ENCODE measurements around the gene TRIM68. TPM values are rescaled to one million over a fixed set of nuclear protein-coding genes. Genes with fewer than 3 reads are reported as not detected.
A peak's percentile ranks its signal among the peaks of the same experiment; 100 is the strongest.

Gene TRIM68
- polyA plus RNA-seq, 4 donors, result 16.4 to 23.0 (median 20.5) TPM

DNA sequence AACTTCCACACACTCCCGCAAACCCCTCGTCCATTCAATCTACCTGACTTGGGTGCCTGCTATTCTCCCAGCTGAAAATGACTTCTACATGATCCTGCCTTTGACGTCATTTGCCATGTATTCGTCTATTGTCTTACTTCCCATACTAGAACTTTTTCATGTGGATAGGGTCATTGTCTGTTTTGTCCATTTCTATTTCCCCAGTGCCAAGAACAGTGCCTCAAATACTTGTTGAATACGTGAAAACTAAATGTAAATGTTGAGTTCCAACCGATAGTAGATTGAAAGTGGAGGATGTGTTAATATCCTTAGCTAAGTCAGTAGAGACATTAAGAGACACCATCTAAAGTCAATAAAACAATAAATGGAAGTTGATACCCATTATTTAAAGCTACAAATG lies 935 bp downstream of the TRIM68 start:
- DNase-seq (ENCODE audit: low read depth in 4 of 4, low spot score in 3 of 4), result no peak

DNA sequence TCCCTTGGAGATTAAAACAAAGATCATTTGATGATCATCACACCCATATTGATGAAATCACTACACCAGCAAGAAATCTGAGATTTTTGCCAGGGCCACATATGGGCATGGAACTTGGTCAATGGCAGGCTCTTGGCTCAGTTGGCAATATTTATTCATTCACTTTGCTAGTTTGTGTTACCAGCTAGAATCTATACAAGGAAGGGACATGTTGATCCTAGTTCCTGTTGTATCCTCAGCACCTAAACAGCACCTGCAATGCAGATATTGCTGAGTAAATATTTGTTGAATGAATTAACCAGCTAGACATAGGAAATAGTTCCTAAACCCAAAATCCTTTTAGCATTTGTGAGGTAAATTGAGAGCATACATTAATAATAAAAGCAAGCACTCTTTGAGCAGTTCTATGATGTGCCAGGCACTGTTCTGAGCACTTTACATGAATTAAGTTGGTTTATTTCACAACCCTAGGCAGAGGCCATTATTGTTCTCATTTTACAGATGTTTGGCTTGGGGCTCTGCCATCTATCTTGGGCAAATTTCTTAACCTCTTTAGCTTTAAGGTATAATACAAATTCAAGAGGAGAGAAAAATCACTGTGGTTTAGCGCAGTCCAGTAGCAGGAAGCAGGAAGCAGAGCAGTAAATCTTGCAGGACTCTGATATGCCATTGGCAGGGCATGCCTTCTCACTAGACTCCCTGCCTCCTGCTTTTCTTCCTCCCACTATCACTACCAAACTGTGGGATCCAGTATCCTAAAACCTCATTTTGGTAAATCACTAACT lies 1.6 kb downstream of the TRIM68 start:
- no peak for DNase-seq (ENCODE audit: low read depth in 4 of 4, low spot score in 3 of 4)

DNA sequence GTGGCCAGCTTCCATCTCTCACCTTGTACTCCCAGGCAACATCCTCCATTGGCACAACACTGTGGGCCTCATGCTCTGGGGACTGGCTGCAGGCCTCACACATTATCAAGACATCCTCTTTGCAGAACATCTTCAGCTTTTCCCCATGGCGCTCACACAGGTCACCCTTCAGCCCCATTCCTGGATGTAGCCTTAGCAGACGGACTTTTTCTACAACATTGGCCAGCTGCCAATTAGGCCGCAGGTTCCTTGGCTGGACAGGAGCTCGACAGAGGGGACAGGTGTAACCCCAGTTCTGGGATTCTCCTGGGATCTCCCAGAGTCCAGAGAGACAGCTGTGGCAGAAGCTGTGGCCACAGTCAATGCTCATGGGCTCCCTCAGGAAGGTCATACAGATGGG lies 3.0 kb downstream of the TRIM68 start:
- no peak for DNase-seq (ENCODE audit: low read depth in 4 of 4, low spot score in 3 of 4)

DNA sequence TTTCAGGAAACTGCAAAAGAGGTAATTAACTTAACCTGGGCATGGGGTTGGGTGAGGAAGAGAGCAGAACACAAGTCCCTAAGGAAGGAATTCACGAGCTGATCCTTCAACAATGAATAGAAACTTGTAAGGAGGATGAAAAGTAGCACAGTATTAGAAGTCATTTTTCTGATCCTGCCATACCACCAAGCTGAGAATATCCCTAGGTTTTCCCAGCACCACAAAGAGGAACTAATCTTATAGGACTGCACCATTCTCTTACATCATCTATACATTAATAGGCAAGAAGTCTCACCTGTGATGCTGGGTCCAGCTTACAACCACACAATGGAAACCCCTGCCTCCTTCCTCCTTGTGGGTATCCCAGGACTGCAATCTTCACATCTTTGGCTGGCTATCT lies 14.3 kb downstream of the TRIM68 start, which contains the start of gene OR52I1:
Gene OR52I1 (plus strand): TSS at position 301 of the 400 bp plus-strand sequence. CDS start 0 bp downstream, at position 301.
- DNase-seq (ENCODE audit: low read depth in 4 of 4, low spot score in 3 of 4), result no peak

DNA sequence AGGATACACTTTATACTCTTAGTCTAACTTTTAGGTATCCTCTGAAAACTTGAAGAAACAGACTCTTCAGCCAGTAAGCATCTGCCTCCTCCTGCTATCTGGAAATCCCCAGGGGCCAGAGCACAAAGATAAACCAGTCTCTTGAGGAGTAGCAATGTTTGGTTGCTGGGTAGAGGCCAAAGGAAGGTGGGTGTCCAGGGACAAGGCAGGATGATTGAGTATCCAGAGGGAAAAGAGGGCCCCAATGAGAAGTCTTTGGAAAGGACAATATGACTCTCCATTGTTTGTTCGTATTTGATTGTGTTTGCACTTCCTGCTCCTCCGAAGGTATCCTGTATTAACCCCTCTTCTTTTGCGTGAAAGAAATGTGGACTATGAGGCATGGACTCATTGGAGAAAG lies 19.0 kb downstream of the TRIM68 start:
- DNase-seq (ENCODE audit: low read depth in 4 of 4, low spot score in 3 of 4), result no peak

DNA sequence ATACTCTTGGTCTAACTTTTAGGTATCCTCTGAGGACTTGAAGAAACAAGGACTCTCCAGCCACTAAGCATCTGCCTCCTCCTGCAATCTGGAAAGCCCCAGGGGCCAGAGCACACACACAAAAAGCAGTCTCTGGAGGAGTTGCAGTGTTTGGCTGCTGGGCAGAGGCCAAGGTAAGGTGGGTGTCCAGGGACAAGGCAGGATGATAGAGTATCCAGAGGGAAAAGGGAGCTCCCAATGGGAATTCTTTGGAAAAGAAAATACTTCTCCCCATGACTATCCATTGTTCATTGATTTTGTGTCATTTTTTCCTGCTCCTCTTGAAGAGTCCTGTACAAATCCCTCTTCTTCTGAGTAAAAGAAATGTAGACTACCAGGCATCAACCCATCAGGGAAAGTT lies 26.6 kb downstream of the TRIM68 start, which contains the start of gene OR52I2:
Gene OR52I2 (plus strand): TSS at position 301 of the 400 bp plus-strand sequence.
- no peak for DNase-seq (ENCODE audit: low read depth in 4 of 4, low spot score in 3 of 4)

DNA sequence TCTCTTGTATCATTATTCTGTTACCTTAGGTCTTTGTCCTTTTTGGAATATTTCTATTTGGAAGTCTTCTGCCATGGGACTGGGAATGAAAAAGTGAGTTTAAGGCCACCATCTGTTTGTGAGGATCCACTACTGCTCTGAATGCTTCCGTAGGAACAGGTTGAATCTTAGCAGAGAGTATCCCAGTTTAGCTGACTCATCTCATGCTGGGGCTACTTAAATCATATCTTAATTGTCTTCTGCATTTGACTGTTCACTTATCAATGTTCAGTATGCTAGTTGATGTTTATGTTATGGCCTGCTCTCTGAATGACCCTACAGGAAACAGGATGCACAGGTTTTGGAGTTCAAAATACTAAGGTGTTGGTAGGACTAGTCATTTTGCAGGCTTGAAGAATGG lies 27.9 kb downstream of the TRIM68 start:
- no peak for DNase-seq (ENCODE audit: low read depth in 4 of 4, low spot score in 3 of 4)

DNA sequence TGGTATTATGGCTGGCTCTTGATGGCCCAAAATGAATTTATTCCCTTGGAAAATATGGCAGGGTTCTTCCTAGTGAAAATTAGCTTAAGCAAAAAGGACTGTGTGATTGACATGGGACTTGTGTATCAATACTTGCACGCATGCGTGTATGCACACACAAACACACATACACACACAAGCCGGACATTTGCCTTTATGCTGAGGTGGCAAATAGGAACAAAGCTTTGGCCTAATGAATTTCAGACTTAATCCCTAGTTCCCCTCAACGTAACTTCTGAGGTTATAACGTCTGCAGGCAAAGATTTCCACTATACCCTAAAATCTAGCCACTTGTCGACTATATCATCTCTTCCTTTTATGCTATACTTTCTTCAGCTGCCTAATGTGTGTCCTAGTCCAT lies 29.4 kb downstream of the TRIM68 start:
- no peak for DNase-seq (ENCODE audit: low read depth in 4 of 4, low spot score in 3 of 4)

DNA sequence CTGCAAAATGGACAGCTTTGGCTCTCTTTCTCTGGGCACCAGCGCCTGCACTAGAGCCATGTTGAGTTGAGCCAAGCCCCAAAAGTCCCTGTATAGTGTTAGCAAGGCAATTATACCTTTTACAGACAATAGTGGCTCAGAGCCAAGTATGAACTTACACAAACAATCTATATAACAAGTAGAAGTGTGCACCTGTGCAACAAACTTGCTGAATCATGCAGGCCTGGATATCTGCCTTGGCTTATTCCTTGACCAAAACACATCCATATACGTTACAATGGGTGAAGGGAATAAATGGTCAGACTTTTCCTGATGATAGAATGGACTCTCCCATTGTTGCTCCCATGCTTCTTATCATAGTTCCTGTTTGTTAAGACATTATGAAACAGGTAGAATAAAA lies 30.3 kb downstream of the TRIM68 start:
- no peak for DNase-seq (ENCODE audit: low read depth in 4 of 4, low spot score in 3 of 4)

DNA sequence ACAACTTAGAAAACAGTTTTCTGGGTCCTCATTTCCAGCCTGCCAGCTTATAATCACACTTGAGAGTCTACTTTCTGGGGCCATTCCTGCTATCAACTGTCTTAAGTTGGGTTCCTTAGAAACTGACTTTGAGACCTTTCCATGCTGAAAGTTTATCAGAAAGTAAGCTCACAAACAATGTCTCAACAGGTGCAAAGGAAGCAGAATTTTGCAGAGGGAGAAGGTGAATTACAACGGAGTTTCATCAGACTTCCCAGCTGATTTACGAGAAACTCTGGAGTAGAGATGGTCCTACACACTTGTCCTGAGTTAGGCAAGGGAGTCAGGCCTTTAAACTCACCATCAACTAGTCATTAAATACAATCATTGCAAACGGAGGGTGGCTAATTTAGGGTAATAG lies 31.2 kb downstream of the TRIM68 start:
- DNase-seq (ENCODE audit: low read depth in 4 of 4, low spot score in 3 of 4), result no peak

DNA sequence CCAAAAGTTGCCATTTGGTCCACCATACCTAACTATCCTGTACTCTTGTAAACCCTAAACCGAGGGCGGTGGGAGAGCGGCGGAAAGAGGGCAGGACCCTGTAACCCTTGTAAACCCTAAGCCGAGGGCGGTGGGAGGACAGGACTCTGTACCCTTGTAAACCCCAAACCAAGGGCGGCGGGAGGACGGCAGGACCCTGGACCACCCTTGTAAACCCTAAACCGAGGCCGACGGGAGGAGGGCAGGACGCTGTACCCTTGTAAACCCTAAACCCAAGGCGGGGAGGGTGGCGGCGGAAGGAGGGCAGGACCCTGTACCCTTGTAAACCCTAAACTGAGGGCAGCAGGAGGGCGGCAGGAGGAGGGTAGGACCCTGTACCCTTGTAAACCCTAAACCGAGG lies 39.0 kb downstream of the TRIM68 start:
- no peak for DNase-seq (ENCODE audit: low read depth in 4 of 4, low spot score in 3 of 4)

DNA sequence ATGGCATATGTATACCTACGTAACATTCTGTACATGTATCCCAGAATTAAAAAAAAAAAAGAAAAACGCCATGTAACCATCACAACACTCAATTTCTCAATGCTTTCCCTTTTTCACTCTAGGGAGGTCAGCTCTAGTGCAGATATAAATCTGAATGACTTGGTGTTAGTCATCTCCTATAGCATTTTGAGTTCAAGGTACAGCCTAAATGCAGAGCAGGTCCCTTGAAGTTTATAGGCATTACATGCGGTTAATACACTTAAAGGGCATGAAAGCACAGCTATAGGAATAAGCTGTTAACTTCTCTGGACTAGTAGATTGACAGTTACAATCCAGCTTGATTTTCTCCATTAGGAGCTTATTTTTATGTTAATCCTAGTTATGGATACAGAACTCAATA lies 42.7 kb downstream of the TRIM68 start:
- DNase-seq (ENCODE audit: low read depth in 4 of 4, low spot score in 3 of 4), result no peak

DNA sequence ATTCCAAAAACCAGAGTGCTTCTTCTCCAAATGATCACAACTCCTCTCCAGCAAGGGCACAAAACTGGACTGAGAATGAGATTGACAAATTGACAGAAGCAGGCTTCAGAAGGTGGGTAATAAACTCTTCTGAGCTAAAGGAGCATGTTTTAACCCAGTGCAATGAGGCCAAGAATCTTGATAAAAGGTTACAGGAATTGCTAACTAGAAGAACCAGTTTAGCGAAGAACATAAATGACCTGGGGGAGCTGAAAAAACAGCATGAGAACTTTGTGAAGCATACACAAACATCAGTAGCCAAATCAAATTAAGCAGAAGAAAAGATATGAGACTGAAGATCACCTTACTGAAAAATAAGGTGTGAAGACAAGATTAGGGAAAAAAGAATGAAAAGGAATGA lies 47.6 kb downstream of the TRIM68 start:
- DNase-seq (ENCODE audit: low read depth in 4 of 4, low spot score in 3 of 4), result peak in 3 of 4 donors; percentile 14 to 36 (median 27)

DNA sequence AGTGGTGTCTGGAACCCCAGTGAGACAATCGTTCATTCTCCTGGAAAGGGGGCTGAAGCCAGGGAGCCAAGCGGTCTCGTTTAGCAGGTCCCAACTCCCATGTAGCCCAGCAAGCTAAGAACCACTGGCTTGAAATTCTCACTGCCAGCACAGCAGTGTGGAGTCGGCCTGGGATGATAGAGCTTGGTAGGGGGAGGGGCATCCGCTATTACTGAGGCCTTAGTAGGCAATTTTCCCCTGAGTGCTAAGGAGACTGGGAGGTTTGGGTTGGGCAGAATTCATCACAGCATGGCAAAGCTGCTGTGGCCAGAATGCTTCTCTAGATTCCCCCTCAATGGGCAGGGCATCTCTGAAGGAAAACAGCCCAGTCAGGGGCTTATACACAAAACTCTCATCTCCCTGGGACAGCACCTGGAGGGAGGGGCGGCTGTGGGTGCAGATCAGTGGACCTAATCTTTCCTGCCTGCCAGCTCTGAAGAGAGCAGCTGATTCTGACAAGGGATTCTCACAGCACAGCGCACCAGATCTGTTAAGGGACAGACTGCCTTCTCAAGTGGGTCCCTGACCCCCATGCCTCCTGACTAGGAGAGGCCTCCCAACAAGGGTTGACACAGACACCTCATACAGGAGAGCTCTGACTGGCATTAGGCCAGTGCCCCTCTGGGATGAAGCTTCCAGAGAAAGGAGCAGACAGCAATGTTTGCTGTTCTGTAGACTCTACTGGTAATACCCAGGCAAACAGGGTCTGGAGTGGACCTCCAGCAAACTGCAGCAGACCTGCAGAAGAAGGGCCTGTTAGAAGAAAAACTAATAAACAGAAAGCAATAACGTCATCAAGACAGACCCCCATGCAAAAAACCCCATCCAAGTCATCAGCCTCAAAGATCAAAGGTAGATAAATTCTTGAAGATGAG lies 48.2 kb downstream of the TRIM68 start:
- DNase-seq (ENCODE audit: low read depth in 4 of 4, low spot score in 3 of 4), result no peak

DNA sequence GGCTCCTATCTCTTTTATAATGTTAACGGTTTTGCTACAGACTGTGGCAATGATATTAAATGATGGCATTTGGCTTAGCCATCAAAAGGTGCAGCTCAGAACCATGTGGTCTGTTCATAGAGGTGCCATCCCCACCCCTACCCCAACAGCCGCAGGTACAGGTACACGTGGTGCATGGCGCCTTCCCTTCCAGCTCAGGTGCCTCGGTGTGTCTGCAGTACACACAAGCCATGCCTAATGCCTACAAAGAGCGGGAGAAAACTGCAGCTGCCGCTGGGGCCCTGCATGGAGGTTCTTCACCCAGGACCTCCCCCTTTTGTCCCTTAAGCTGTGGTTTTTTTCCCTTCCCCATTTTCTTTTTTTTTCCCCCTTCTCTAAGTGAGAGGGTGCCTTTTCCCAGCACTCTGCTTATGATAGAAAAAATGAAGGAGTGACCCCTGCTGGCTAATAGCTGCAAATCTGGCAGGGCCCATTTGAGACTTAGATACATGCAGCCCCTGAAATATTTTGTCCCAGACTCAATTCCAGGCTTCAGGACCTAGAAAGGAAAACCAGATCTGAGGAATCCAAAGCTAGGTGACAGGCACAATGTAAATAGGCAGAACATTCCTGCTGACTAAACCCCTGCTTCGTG lies 56.6 kb downstream of the TRIM68 start:
- DNase-seq (ENCODE audit: low read depth in 4 of 4, low spot score in 3 of 4), result no peak

Other genes starting within 250 kb of the TRIM68 start
- gene OR52B4, start 239.8 kb downstream of the TRIM68 start, polyA plus RNA-seq (ENCODE audit: insufficient read length in 4 of 4), result not detected
- gene TRIM21, start 214.5 kb downstream of the TRIM68 start, polyA plus RNA-seq (ENCODE audit: insufficient read length in 4 of 4), result 10 to 100 TPM; 20.6 to 23.2 (median 22.5) TPM
- not detected for gene OR52K2, start 158.9 kb downstream of the TRIM68 start, polyA plus RNA-seq (ENCODE audit: insufficient read length in 4 of 4)
- under 1 TPM; 0.09 to 0.18 (median 0.13) TPM for gene OR52K1, start 125.6 kb downstream of the TRIM68 start, polyA plus RNA-seq (ENCODE audit: insufficient read length in 4 of 4)
- gene OR52M1, start 63.0 kb downstream of the TRIM68 start, polyA plus RNA-seq (ENCODE audit: insufficient read length in 4 of 4), result not detected
- not detected for gene OR52I2, start 26.5 kb downstream of the TRIM68 start, polyA plus RNA-seq (ENCODE audit: insufficient read length in 4 of 4)
- under 1 TPM in 1 of 4 donors, not detected in 3; 0.08 TPM for gene OR52I1, start 14.2 kb downstream of the TRIM68 start, polyA plus RNA-seq (ENCODE audit: insufficient read length in 4 of 4)
- gene OR51D1, start 29.2 kb upstream of the TRIM68 start, polyA plus RNA-seq (ENCODE audit: insufficient read length in 4 of 4), result not detected
- gene OR51E1, start 35.8 kb upstream of the TRIM68 start, polyA plus RNA-seq (ENCODE audit: insufficient read length in 4 of 4), result 1 to 10 TPM; 1.8 to 3.1 (median 2.3) TPM
- gene OR51E2, start 89.6 kb upstream of the TRIM68 start, polyA plus RNA-seq (ENCODE audit: insufficient read length in 4 of 4), result under 1 TPM; 0.46 to 0.89 (median 0.67) TPM
- gene MMP26, start 96.6 kb upstream of the TRIM68 start, polyA plus RNA-seq (ENCODE audit: insufficient read length in 4 of 4), result under 1 TPM; 0.21 to 0.71 (median 0.30) TPM
- gene OR51F1, start 161.7 kb upstream of the TRIM68 start, polyA plus RNA-seq (ENCODE audit: insufficient read length in 4 of 4), result not detected
- gene OR52R1, start 196.1 kb upstream of the TRIM68 start, polyA plus RNA-seq (ENCODE audit: insufficient read length in 4 of 4), result not detected
- not detected for gene OR51F2, start 213.1 kb upstream of the TRIM68 start, polyA plus RNA-seq (ENCODE audit: insufficient read length in 4 of 4)
- not detected for gene OR51S1, start 241.0 kb upstream of the TRIM68 start, polyA plus RNA-seq (ENCODE audit: insufficient read length in 4 of 4)